IPS-18a (cell line): ENCODE measurements around the gene TSHZ2.

Experiments used
- H3K27ac ChIP-seq: one replicate; pipeline ENCODE4 v1.5.1; 2013; ENCODE audit warnings: low read length
- H3K27me3 ChIP-seq: one replicate; pipeline ENCODE4 v1.6.1; 2013; ENCODE audit warnings: mild to moderate bottlenecking, low read length; ENCODE audit not compliant: control insufficient read depth, insufficient read depth
- H3K36me3 ChIP-seq: one replicate; pipeline ENCODE4 v1.6.1; 2013; ENCODE audit warnings: low read depth, low read length; ENCODE audit not compliant: control insufficient read depth
- H3K4me1 ChIP-seq: one replicate; pipeline ENCODE4 v1.6.1; 2013; ENCODE audit warnings: low read depth, low read length; ENCODE audit not compliant: control insufficient read depth
- H3K4me3 ChIP-seq: one replicate; pipeline ENCODE4 v1.5.1; 2013; ENCODE audit warnings: low read length
- H3K9ac ChIP-seq: one replicate; pipeline ENCODE4 v1.6.1; 2013; ENCODE audit warnings: mild to moderate bottlenecking, low read length, moderate library complexity
- H3K9me3 ChIP-seq: one replicate; pipeline ENCODE4 v1.6.1; 2013; ENCODE audit warnings: low read depth, low read length; ENCODE audit not compliant: control insufficient read depth

The TSHZ2 gene

GRCh38 chr20:53130795-53131194 is 158.6 kb downstream of the TSHZ2 start:
- Histone ChIP-seq H3K4me3 (no peak overlapping the region), H3K27ac (no peak overlapping the region), H3K9me3 (no peaks in the 10 kb centered on the region), H3K9ac (no peak overlapping the region), H3K4me1 (peaks cover 22% of the 10 kb centered on the region), H3K27me3 (no peaks in the 10 kb centered on the region), H3K36me3 (no peaks in the 10 kb centered on the region)

GRCh38 chr20:53133125-53133524 is 161.0 kb downstream of the TSHZ2 start:
- Histone ChIP-seq H3K4me1 (peaks cover 14% of the 10 kb centered on the region), H3K27me3 (no peaks in the 10 kb centered on the region), H3K4me3 (no peak overlapping the region), H3K9ac (no peak overlapping the region), H3K36me3 (no peaks in the 10 kb centered on the region), H3K9me3 (no peaks in the 10 kb centered on the region), H3K27ac (no peak overlapping the region)

- Histone ChIP-seq H3K9me3 (no peaks in the 10 kb centered on the region), H3K9ac (no peak overlapping the region), H3K4me1 (peaks cover 14% of the 10 kb centered on the region), H3K4me3 (no peak overlapping the region), H3K27me3 (no peaks in the 10 kb centered on the region), H3K27ac (no peak overlapping the region), H3K36me3 (no peaks in the 10 kb centered on the region)
Observed at GRCh38 chr20:53133628-53134027, 161.5 kb downstream of the TSHZ2 start.

DNA sequence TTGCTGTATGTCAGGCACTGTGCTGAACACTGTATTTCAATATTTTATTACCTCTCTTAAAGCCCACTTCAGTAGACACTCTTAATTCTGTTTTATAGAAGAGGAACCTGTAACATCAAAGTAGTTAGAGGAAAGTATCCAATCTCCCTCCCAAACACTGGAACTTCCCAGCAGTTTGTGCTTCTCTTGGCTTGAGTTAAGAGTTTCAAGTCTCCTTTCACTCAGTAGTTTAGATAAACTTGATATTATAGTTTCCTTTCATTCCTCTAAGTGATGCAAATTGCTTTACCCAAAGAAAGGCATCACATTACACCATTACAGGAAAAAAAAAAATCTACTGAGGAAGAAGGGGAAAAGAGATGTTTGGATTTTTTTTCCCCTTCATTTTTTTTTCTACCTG is 164.3 kb downstream of the TSHZ2 start:
- no peaks in the 10 kb centered on the region for H3K9me3 ChIP-seq
- no peak overlapping the region for H3K4me3 ChIP-seq
- H3K4me1 ChIP-seq: peaks cover 11% of the 10 kb centered on the region
- no peak overlapping the region for H3K9ac ChIP-seq
- no peaks in the 10 kb centered on the region for H3K36me3 ChIP-seq
- H3K27me3 ChIP-seq: no peaks in the 10 kb centered on the region
- no peak overlapping the region for H3K27ac ChIP-seq

DNA sequence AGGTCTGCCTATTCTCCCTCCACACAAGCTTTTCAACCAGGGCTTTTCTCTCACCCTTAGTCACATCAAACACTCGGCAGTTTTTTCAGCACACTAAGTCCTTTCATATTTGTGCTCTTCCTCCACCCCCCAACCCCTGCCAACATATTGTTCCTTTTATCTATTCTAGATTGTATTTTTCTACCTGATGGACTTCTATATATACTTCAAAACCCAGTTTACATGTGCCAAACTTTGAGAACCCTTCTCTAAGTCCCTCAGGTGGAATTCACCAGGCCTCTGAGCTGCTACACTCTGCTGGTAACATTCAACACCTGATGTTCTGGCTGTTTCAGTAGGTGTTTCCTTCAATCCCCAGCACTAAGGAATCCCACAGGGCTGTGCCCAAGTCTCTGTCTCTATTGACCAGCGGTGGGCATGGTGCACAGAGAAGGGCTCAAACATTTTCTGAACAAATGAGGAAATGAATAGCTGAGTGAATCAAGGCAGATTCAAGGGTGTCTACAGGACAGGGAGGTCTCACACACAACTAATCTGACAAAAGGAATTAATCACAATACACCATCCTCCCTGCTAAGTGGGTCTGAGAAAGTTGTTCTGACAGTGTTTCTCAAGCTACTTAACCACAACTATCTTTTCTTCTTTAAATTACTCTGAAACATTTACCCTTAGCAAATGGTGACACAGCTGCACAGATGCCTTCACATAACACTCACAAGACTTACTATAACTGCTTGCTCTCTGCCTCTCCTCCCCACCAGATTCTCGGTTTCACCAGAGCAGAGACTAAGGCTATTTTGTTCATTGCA is 166.5 kb downstream of the TSHZ2 start:
- H3K27ac ChIP-seq: no peak overlapping the region

GRCh38 chr20:53141201-53142050 is 169.3 kb downstream of the TSHZ2 start:
- H3K9ac ChIP-seq: no peak overlapping the region
- no peaks in the 10 kb centered on the region for H3K36me3 ChIP-seq
- H3K4me3 ChIP-seq: no peak overlapping the region
- peaks cover 4% of the 10 kb centered on the region for H3K4me1 ChIP-seq
- no peaks in the 10 kb centered on the region for H3K9me3 ChIP-seq
- no peaks in the 10 kb centered on the region for H3K27me3 ChIP-seq
- no peak overlapping the region for H3K27ac ChIP-seq

More for the DNA sequence above, 166.5 kb downstream of the TSHZ2 start:
- H3K9me3 ChIP-seq: no peaks in the 10 kb centered on the region
- peaks cover 6% of the 10 kb centered on the region for H3K4me1 ChIP-seq
- no peak overlapping the region for H3K4me3 ChIP-seq
- H3K27me3 ChIP-seq: no peaks in the 10 kb centered on the region
- no peak overlapping the region for H3K9ac ChIP-seq
- H3K36me3 ChIP-seq: no peaks in the 10 kb centered on the region

- Histone ChIP-seq H3K4me1 (no peaks in the 10 kb centered on the region), H3K9ac (no peak overlapping the region), H3K36me3 (no peaks in the 10 kb centered on the region), H3K4me3 (no peak overlapping the region), H3K27ac (no peak overlapping the region), H3K9me3 (no peaks in the 10 kb centered on the region), H3K27me3 (no peaks in the 10 kb centered on the region)
Observed at GRCh38 chr20:53142225-53143127, 170.3 kb downstream of the TSHZ2 start.

DNA sequence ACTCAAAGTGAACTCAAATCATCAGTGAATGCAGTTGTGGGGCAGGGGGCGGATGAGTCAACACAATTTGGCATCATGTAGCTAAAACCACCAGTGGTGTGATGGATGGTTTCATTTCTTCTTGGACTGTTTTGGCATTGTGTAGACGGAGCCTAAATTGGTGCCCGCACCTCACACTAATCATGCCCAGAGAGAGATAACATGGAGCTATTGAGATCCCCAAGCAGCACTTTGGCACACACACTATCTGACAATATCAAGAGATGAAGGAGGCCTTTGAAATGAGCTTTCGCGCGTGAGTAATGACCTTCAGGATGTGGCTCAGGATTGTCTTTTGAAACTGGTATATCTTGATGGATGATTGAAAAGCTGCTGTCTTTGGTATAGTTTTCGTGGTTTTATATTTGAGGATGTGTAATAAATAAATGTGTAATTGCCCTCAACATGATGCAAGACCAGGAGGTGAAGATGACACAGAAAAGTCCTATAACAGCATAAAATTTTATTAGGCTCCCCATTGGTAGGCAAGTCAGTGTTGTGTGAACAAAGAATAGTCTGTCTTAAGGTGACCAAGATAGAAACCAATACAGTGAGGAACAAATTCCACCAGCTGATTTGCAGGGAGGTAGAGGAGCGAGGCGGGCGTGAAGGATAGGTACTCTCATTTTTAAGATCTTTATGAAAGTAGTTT is 174.2 kb downstream of the TSHZ2 start:
- Histone ChIP-seq H3K4me1 (no peaks in the 10 kb centered on the region), H3K27me3 (no peaks in the 10 kb centered on the region), H3K27ac (no peak overlapping the region), H3K9ac (no peak overlapping the region), H3K4me3 (no peak overlapping the region), H3K9me3 (no peaks in the 10 kb centered on the region), H3K36me3 (no peaks in the 10 kb centered on the region)

GRCh38 chr20:53148771-53149147 is 176.6 kb downstream of the TSHZ2 start:
- H3K4me1 ChIP-seq: no peaks in the 10 kb centered on the region
- no peaks in the 10 kb centered on the region for H3K27me3 ChIP-seq
- H3K4me3 ChIP-seq: no peak overlapping the region
- no peak overlapping the region for H3K27ac ChIP-seq
- no peak overlapping the region for H3K9ac ChIP-seq
- H3K9me3 ChIP-seq: no peaks in the 10 kb centered on the region
- H3K36me3 ChIP-seq: no peaks in the 10 kb centered on the region

- no peaks in the 10 kb centered on the region for H3K27me3 ChIP-seq
- no peak overlapping the region for H3K27ac ChIP-seq
- no peaks in the 10 kb centered on the region for H3K9me3 ChIP-seq
- no peak overlapping the region for H3K9ac ChIP-seq
- no peaks in the 10 kb centered on the region for H3K36me3 ChIP-seq
- H3K4me1 ChIP-seq: no peaks in the 10 kb centered on the region
- no peak overlapping the region for H3K4me3 ChIP-seq
Observed at GRCh38 chr20:53149148-53149889, 177.2 kb downstream of the TSHZ2 start.
